Measurements from ENCODE around the gene DEDD2.

GRCh38 chr19:42226886-42227285 lies 9.4 kb upstream of the DEDD2 start:
- no peak for TF ChIP-seq CTCF (IDR thresholded peaks at IDR 0.05)
- no peak for TF ChIP-seq POLR2A (IDR thresholded peaks at IDR 0.05)
- TF ChIP-seq EP300 (IDR thresholded peaks at IDR 0.05): no peak
